Smooth muscle cell of trachea (primary cell): ENCODE results near the gene TRIM7. TPM values are rescaled to one million over a fixed set of nuclear protein-coding genes. Genes with fewer than 3 reads are reported as not detected.

Source experiments
- total RNA-seq: library from RNA; depleted of rRNA; stranded (reverse); fragments of >200 nt; gene quantifications from 2 replicates; pipeline ENCODE4 v1.2.1, GENCODE V29; 2014

The TRIM7 gene
- 5.3 and 6.3 TPM in 2 replicates for total RNA-seq

GRCh38 chr5:181204826-181205760 is at the start of gene TRIM7:
Gene TRIM7 (minus strand): TSS chr5:181205196. CDS start chr5:181205110, 86 bp downstream.

DNA sequence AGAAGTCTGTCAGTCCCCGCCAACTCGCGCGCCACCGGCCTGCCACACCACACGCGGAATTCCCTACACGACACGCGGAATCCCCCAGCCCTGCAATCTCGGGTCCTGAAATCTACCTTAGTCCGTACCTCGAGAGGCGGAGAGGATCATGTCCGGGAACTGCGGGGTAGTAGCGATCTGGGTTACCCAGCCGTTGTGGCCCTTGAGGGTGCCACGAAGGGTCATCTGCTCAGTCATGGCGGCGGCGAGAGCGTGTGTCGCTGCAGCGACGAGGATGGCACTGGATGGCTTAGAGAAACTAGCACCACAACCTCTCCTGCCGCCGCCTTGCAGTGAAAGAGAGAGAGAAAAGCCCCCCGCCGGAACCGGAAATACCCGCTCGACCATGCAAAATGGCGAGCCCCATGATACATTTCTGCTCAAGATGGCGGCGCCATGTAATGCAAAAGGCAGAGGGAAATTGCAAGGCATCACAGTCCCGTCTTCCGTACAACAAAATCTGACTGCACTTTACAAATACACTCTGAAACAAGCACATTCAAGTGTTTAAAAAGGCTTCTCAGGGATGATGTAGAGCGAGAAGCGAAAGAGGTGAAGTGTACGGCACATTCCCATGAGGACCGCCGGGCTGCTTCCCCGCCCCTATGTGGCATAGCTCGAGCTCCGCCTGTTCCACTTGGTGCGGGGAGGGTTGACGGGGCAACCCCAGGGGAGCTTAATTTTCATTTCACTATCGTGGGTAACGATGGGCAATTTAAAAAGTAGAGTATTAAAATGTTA is 38.8 kb upstream of the TRIM7 start, which contains the start of gene RACK1:
RACK1 (minus strand) TSS at position 343 of the 780 bp plus-strand sequence; CDS start at position 237, 106 bp downstream.

DNA sequence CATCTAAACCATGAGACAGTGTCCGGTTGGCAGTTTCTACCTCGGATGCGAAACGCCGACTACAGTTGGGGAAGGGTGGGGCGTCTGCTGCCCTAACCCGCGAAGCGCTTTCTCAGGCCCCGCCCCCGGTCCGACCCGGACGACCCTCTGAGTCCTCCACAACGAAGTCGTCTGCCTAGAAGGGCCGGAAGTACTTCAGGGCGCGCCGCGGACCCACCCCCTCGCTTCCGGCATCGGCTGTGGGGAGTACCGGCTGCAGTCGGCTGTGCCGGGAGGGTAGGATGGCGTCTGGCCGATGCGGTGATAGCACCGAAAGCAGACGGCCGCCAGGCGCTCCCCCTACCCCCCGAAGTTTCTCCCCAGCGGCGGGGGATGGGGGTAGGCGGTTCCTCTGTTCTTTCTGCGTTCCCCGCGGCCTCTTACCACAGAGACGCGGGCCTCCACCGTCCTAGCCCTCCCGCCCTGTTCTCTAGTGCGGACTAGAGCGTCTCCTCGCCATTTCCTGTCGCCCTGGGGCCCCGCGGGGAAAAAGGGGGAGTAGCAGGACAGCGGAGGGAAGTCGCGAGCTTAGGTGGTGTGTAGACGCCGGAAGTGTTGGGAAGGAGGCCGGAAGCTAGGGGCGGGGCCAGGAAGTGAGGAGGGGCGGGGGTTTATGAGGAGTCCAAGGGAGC is 18.2 kb upstream of the TRIM7 start, which contains the start of gene TRIM41:
TRIM41 (plus strand) TSS at position 224 of the 671 bp plus-strand sequence. CDS start 719 bp downstream, outside the sequence.

GRCh38 chr5:181146927-181147636 is 57.9 kb downstream of the TRIM7 start, which contains the start of gene OR2V2:
Gene OR2V2 (plus strand): TSS chr5:181147586. CDS start chr5:181154943, 7,357 bp downstream.

Other genes with a start within 250 kb of the TRIM7 start
- gene BTNL3, start 216.3 kb downstream of the TRIM7 start, total RNA-seq = not detected in 2 replicates
- gene BTNL9, start 164.9 kb downstream of the TRIM7 start, total RNA-seq = not detected in 2 replicates
- not detected in 2 replicates for gene OR2V1, start 74.0 kb downstream of the TRIM7 start, total RNA-seq
- gene OR2V2, start 57.6 kb downstream of the TRIM7 start, total RNA-seq = not detected in 2 replicates
- gene TRIM41, start 18.1 kb upstream of the TRIM7 start, total RNA-seq = 13.5 and 16.5 TPM in 2 replicates
- 3,285 and 3,893 TPM in 2 replicates for gene RACK1, start 38.7 kb upstream of the TRIM7 start, total RNA-seq
- gene TRIM52, start 55.9 kb upstream of the TRIM7 start, total RNA-seq = 6.8 and 12.5 TPM in 2 replicates
- 0.29 and 0.33 TPM in 2 replicates for gene OR4F3, start 162.1 kb upstream of the TRIM7 start, total RNA-seq